Stimulated activated CD8-positive, alpha-beta memory T cell treated with anti-CD3 and anti-CD28 coated beads, Interleukin-4, amount 100 ng/mL, for 1 hour (primary cell): ENCODE data around the gene POLR3C.

Experiments used
- DNase-seq, 2 donors: peaks; one replicate each; pipeline ENCODE4 v3.0.0-alpha.2; 2020; ENCODE audit warnings: low read depth in 2 of 2, low spot score in 1 of 2

POLR3C gene

GRCh38 chr1:145868232-145868631, 44.2 kb downstream of the POLR3C start:
- DNase-seq: no peak

- DNase-seq: peak in 1 of 2 donors; percentile 10
These were observed 48.3 kb downstream of the POLR3C start for GRCh38 chr1:145871994-145872924.

- DNase-seq: no peak
These were observed 50.6 kb downstream of the POLR3C start for GRCh38 chr1:145874646-145875045.

GRCh38 chr1:145877923-145878486, 54.0 kb downstream of the POLR3C start:
- DNase-seq: no peak

GRCh38 chr1:145878724-145879123, 54.7 kb downstream of the POLR3C start:
- no peak for DNase-seq

- DNase-seq: no peak
These were observed 55.8 kb downstream of the POLR3C start for GRCh38 chr1:145879775-145880174.

GRCh38 chr1:145884675-145885074, 60.7 kb downstream of the POLR3C start:
- no peak for DNase-seq

GRCh38 chr1:145885738-145886287, 61.8 kb downstream of the POLR3C start, which contains the start of gene ANKRD35:
ANKRD35 (minus strand) TSS chr1:145885866; CDS start chr1:145885758, 108 bp downstream.
- peak; percentile 51 to 72 for DNase-seq

GRCh38 chr1:145886390-145886789, 62.4 kb downstream of the POLR3C start:
- no peak for DNase-seq

GRCh38 chr1:145886816-145887215, 62.8 kb downstream of the POLR3C start:
- DNase-seq: no peak

GRCh38 chr1:145887631-145888030, 63.6 kb downstream of the POLR3C start:
- DNase-seq: no peak

- no peak for DNase-seq
These were observed 65.7 kb downstream of the POLR3C start for GRCh38 chr1:145889722-145890121.

GRCh38 chr1:145891143-145891542, 67.1 kb downstream of the POLR3C start:
- DNase-seq: no peak

- DNase-seq: peak; percentile 11 to 25
These were observed 67.8 kb downstream of the POLR3C start for GRCh38 chr1:145891587-145892485.

GRCh38 chr1:145892486-145893087, 68.6 kb downstream of the POLR3C start:
- no peak for DNase-seq

- DNase-seq: no peak
These were observed 69.5 kb downstream of the POLR3C start for GRCh38 chr1:145893306-145894055.
